ENCODE measurements around the gene CHCHD3.

GRCh38 chr7:132771301-132771730, 310.6 kb downstream of the CHCHD3 start:
- TF ChIP-seq CTCF (IDR thresholded peaks at IDR 0.05), result no peak
- TF ChIP-seq POLR2A (IDR thresholded peaks at IDR 0.05), result no peak
